ENCODE measurements around the gene STAT5A.
"Not testable (repeated sequence)": the region's sequence is repeated elsewhere in the genome, so short reads cannot be mapped to it uniquely, and the experiment has no call there.

- TF ChIP-seq CTCF (conservative IDR thresholded peaks at IDR 0.05 in 1 of 2, IDR thresholded peaks at IDR 0.05 in 1 of 2; ENCODE audit: extremely low read depth in 1 of 2, insufficient read depth in 1 of 2, low read depth in 1 of 2, low read length in 2 of 2); EZH2 (IDR thresholded peaks at IDR 0.05; ENCODE audit: borderline replicate concordance, low read length): not testable (repeated sequence)
Measured at GRCh38 chr17:42239576-42239975, 48.7 kb upstream of the STAT5A start.

Measured in mammary epithelial cell (primary cell).